Superior temporal gyrus (tissue), 1 donor: Measurements from ENCODE around the gene NOXO1.

Source experiments
- DNase-seq: peaks from one replicate; pipeline ENCODE4 v3.0.0-alpha.2; 2016; ENCODE audit errors: extremely low spot score

Gene NOXO1

DNA sequence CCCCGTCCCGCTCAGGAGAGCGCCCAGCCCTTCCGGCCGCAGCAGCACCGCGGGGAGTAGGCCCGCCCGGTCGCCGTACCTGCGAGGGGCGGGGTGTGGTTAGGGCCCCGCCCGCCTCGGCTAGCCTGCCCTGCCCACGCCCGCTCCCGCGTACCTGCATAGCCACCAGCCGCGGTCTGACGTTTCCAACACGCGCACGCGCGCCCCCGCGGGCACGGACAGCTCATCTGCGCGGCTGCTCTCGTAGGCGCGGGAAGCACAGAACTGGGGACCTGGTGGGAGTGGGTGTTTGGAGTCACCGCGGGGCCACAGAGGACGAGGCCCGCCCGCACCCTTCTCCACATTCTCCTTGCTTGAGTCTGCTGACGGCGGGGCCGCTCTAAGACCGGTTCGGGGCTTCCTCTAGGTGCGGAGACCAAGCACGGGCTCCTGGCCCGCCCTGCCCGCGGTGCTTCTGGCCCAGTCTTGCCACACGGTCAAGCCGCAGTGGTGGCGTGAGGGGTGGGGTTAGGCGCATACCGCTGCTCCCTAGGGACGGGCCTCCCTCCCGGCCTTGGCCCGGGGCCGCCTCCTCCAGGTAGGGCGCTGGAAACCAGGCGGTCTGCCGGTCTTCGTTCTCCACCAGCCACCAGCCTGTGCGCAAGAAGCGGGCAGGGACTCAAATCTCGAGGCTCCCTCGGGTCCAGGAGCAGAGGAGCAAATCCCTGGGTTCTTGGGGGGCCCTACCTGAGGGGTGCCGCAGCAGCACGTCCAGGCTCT is 1.8 kb downstream of the NOXO1 start:
- DNase-seq = no peak

GRCh38 chr16:1978476-1979120 is 2.7 kb downstream of the NOXO1 start:
- DNase-seq = no peak

- no peak for DNase-seq
These were observed 3.4 kb downstream of the NOXO1 start for GRCh38 chr16:1977875-1978268.

DNA sequence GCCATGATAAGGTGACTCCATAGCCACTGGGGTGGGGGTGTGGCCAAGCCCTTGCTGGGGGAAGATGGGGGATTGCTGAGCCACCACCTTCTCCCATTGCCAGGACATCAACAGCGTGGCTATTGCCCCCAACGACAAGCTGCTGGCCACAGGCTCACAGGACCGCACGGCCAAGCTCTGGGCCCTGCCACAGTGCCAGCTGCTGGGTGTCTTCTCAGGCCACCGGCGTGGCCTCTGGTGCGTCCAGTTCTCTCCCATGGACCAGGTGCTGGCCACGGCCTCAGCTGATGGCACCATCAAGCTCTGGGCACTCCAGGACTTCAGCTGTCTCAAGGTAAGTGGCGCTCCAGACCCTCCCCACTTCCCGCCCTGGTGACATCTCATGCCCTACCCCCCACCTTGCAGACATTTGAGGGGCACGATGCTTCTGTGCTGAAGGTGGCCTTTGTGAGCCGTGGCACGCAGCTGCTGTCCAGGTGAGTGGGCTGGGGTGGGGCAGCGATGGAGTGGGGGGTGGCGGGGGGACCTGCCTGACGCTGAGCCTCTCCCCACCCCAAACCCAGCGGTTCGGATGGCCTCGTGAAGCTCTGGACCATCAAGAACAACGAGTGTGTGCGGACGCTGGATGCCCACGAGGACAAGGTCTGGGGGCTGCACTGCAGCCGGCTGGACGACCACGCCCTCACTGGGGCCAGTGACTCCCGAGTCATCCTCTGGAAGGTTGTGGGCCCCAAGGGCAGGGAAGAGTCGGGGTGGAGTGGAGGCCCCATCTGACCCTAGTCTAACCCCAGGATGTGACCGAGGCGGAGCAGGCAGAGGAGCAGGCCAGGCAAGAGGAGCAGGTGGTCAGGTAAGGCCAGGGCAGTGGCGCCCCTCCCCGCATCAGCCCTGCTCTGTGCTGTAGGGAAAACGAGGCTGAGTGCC is 4.1 kb downstream of the NOXO1 start:
- DNase-seq = no peak

DNA sequence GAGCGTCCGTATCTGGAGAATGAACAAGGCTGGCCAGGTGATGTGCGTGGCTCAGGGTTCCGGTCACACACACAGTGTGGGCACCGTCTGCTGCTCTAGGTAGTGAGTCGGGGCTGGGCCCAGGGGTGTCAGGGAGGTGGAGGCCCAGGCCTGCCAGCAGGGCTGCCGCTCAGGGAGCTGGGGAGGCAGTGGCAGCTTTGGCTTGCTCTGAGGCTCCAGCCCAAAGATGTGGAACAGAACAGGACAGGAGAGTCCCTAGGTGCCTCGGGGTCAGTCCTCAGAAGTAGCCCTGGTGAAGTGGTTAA is 5.1 kb downstream of the NOXO1 start:
- DNase-seq = no peak

GRCh38 chr16:1975432-1976215 is 5.6 kb downstream of the NOXO1 start:
- DNase-seq = no peak

DNA sequence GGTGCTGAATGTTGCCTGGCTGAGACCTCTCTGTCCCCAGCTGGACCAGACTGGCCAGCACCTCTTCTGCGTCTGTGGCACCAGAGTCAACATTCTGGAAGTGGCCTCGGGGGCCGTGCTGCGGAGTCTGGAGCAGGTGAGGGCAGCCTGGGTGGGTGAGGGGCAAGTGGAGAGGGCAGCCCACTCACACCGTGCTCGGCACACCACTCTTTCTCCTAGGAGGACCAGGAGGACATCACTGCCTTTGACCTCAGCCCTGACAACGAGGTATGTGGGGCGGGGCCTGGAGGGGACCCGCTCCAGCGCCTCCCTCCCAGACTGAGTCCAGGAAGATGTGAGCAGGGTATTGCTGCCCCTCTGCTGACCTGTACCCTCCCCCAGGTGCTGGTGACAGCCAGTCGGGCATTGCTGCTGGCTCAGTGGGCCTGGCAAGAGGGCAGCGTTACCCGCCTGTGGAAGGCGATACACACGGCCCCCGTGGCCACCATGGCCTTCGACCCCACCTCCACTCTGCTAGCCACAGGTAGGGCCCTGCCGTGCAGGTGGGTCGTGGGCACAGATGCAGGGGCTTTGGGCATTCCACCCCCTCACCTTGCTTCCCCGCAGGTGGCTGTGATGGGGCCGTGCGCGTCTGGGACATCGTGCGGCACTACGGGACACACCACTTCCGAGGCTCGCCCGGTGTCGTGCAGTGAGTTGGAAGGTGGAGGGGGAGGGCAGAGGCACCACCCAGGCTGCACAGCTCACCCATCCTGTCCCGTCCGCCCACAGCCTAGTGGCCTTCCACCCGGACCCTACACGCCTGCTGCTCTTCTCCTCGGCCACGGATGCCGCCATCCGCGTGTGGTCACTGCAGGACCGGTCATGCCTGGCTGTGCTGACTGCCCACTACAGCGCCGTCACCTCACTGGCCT is 6.9 kb downstream of the NOXO1 start:
- no peak for DNase-seq

GRCh38 chr16:1973461-1974156 is 7.7 kb downstream of the NOXO1 start:
- DNase-seq = no peak

DNA sequence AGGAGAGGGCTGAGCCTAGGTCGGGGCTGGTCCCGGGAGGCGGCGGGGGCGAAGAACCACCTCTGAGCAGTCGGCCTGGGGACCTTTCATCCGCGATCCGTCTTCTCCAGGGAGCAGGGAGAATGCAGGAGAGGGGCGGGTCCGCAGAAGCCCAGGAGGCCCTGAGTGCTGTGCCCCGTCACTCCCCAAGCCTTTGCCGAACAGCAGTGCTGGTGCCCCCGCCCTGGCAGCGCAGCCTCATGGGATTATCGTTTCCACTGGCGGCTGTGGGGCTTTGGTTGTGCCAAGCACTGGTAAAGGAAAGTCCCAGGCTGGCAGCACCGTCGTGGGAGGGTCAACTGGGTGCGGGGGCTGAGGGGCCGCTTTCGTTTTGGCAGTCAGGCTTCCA is 8.8 kb downstream of the NOXO1 start:
- DNase-seq = no peak

GRCh38 chr16:1971796-1972489 is 9.3 kb downstream of the NOXO1 start, which contains the start of gene TBL3:
Gene TBL3, plus strand, starts transcription at chr16:1972053. Its CDS starts 112 bp downstream, at chr16:1972165.
- DNase-seq = peak; percentile 94

- DNase-seq = no peak
These were observed 12.9 kb downstream of the NOXO1 start for GRCh38 chr16:1968146-1968953.

DNA sequence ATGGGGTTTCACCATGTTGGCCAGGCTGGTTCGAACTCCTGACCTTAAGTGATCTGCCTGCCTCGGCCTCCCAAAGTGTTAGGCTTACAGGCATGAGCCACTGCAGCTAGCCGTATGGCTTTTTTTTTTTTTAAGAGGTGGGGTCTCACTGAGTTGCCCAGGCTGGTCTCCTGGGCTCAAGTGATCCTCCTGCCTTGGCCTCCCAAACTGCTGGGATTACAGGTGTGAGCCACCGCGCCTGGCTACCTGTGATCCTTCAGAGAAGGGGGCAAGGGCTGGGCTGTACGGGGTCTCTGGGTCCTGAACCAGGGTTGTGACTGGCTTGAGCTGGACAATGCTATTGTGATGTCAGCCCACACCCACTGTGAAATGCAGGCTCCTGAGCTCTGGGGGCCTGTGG is 14.8 kb downstream of the NOXO1 start, which contains the start of gene RNF151:
TSS of gene RNF151 (plus strand) at position 397 of the 400 bp plus-strand sequence. CDS start 26 bp downstream, outside the sequence.
- DNase-seq = no peak

GRCh38 chr16:1965396-1966001 is 15.8 kb downstream of the NOXO1 start:
- DNase-seq = no peak

DNA sequence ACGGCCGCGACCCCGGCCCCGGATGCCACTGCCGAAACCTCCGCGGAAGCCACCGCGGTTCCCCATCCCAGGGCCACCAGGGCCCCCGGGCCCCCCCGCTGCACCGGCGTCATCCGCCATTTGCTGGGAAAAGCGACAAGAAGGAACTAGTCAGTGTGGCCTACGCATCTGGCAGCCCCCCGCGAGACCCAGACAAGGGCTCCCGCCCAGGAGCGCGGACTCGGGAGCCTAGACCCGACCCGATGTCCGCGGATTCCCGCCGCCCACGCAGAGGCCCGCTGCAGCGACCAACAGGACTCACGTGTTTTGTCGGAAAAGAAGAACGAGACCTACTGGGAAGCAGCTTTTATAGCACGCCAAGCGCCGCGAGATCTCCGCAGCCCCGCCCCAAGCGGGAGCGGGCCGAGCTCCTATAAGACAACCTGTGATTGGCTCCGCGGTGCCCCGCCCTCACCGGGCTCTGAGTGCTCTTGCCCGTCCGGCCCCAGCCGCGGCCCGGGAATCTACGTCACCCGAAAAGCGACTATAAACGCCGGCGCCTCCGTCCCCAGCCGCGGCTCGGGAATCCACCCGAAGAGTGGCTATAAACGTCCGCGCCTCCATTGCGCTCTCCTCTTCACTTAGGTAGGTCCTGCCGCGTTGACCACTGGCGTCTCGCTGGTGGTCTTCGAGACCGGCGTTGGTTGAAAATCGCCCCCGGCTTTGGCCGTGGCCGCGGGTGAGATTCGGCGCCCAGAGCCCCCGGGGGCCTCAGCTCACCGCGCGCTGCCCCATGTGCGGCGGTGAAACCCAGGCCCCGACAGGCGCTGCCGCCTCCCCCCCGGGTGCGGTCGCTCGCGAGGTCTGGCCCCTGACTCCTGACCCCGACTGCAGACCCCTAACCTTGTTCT is 16.5 kb downstream of the NOXO1 start, which contains the start of gene RPS2:
TSS of gene RPS2 (minus strand) at position 321 of the 890 bp plus-strand sequence. CDS start at position 120, 201 bp downstream.
- peak; percentile 99 for DNase-seq

DNA sequence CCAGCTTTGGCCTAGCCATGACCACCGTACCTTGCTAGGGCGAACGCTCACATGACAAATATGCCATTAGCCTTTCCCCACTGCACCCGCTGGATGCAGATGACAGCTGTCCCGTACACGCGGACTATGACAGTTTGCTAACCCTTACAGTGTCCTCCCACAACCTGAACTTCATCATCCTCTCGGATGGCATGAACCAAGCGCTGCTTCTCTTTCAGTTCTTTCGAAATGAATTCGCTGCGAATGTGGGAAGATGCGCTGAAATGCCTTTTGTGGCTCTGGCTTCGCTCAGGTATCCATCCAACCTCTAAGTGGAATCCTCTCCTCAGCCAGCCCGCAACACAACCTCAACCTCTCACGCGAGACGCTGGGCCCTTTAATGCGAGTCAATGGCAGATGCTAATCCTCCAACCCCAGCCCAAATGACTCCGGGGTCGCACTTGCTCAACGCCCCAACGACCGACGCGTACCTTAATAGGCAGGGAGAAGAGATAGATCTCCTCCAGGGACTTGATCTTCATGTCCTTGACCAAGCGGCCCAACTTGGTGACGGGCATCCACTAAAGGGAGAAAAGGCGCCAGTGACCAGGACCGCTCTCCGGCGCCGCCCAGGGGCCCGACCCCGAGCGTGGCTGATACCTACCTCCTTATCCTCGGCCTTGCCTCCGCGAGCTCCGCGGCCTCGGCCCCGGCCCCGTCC is 17.3 kb downstream of the NOXO1 start:
- peak; percentile 40 for DNase-seq
